ENCODE measurements around the gene IPO11. TPM values are rescaled to one million over a fixed set of nuclear protein-coding genes. Genes with fewer than 3 reads are reported as not detected.

IPO11 gene
- 18.2 and 32.0 TPM in 2 replicates for total RNA-seq (2014; rRNA removed; shearing (Covaris generic))

DNA sequence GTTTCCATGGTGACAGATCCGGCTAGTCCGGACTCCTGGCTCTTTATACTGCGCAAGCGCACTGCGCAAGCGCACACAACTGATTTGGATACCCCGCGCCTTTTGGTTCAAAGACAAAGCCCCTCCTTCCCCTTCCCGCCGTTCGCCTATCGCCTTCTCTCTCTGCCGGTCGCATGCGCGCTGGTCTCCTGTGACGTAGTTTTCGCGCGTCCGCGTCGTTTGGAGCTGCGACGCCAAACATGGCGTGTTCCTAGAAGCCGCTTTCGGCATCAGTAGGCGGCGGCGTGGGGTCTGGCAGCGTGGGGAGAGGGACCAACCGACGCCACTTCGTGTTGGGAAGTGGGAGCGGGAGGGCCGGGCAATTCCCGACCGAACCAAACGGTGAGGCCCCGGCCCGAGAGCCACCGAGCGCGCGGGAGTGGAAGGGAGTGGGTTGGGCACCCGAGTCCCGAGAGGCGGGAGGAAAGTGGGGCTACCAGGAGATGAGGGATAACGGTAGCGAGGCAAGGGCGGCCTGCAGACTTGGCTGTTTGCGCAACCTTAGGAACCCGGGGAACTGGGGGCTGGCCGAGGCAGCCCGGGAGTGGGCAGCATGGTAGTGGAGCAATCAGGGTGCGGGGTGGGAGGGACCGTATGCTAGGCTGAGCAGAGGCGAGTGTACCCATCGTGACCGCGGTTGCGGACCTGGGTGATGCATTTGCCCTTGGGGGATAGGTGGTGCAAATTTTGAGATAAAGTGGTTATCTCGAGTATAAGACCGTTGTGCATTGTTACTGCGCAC is at the start of gene IPO11:
IPO11 (plus strand) TSS at position 215 of the 781 bp plus-strand sequence. CDS start 24,517 bp downstream, outside the sequence.
- peak within 1 kb of the TSS; percentile 75 for H3K27ac ChIP-seq
- peaks cover 3% of the 10 kb centered on the region; the same call in 1 of the 2 replicates for H3K36me3 ChIP-seq
- peaks cover 11% of the 10 kb centered on the region; the same call in 1 of the 2 replicates for H3K4me1 ChIP-seq (replicated peaks)
- H3K27me3 ChIP-seq (replicated peaks), result no peaks in the 10 kb centered on the region
- H3K9me3 ChIP-seq (replicated peaks), result no peaks in the 10 kb centered on the region
- DNase-seq (ENCODE audit: low read depth in 1 of 2, low spot score in 2 of 2), result peak; percentile 97 to 99
- H3K4me3 ChIP-seq, result peak within 1 kb of the TSS; percentile 76

DNA sequence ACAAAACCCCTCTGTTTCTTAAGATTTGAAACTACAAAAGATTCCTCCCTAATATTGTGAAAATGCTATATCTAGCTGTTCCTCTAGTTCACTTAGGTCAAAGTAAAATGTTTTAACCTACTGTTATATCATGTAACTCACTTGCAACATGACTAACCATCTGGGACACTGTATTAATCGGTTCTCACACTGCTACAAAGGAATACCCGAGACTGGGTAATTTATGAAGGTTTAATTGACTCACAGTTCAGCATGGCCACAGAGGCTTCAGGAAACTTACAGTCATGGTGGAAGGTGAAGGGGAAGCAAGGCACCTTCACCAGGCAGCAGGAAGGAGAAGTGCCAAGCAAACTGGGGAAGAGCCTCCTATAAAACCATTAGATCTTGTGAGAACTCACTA is 43.5 kb upstream of the IPO11 start:
- no peak overlapping the region for H3K4me3 ChIP-seq
- no peaks in the 10 kb centered on the region for H3K9me3 ChIP-seq (replicated peaks)
- H3K27me3 ChIP-seq (replicated peaks), result no peaks in the 10 kb centered on the region
- H3K27ac ChIP-seq, result no peak overlapping the region
- no peak for DNase-seq (ENCODE audit: low read depth in 1 of 2, low spot score in 2 of 2)
- no peaks in the 10 kb centered on the region for H3K4me1 ChIP-seq (replicated peaks)
- H3K36me3 ChIP-seq, result peaks cover 41% of the 10 kb centered on the region

DNA sequence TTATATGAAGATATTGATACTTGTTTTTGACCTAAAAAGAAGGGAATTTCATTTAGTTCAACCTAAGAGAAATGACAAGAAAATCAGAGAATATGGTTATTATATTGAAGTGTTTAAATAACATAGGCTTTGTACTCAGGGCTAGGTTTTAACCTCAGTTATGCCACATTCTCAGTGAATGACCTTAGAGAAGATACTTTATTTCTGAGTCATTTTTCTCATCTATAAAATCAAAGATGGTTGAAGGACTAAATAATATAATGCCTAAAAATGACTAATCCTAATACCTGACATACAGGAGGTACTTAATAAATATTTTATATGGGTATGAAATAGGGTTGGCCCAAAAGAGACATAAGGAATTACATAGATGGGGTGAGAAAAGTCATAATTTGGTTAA is 41.2 kb upstream of the IPO11 start:
- DNase-seq (ENCODE audit: low read depth in 1 of 2, low spot score in 2 of 2), result no peak

DNA sequence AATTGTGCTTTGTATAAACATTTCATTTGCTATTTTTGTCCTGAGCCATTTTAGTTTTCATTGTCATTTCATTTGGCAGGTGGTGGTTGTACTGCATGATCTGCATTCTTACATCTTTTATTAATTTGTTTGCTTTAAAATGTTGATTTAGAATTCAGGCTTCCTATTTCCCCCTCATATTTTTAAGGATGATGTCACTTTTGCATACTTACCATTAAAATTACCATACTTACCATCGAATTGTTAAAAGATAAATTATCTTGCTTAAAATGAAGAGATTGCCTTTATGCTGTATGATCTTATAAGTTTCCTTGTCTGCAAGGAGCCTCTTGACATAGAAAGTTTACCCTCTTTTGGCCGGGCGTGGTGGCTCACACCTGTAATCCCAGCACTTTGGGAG is 40.0 kb upstream of the IPO11 start:
- Histone ChIP-seq H3K36me3 (peaks cover 52% of the 10 kb centered on the region), H3K4me3 (no peak overlapping the region), H3K9me3 (replicated peaks) (no peaks in the 10 kb centered on the region), H3K27ac (no peak overlapping the region), H3K4me1 (replicated peaks) (no peaks in the 10 kb centered on the region), H3K27me3 (replicated peaks) (no peaks in the 10 kb centered on the region)
- no peak for DNase-seq (ENCODE audit: low read depth in 1 of 2, low spot score in 2 of 2)

More for the DNA sequence above, 41.2 kb upstream of the IPO11 start:
- H3K36me3 ChIP-seq, result peaks cover 41% of the 10 kb centered on the region
- H3K4me3 ChIP-seq, result no peak overlapping the region
- no peak overlapping the region for H3K27ac ChIP-seq
- no peaks in the 10 kb centered on the region for H3K27me3 ChIP-seq (replicated peaks)
- H3K4me1 ChIP-seq (replicated peaks), result no peaks in the 10 kb centered on the region
- H3K9me3 ChIP-seq (replicated peaks), result no peaks in the 10 kb centered on the region

DNA sequence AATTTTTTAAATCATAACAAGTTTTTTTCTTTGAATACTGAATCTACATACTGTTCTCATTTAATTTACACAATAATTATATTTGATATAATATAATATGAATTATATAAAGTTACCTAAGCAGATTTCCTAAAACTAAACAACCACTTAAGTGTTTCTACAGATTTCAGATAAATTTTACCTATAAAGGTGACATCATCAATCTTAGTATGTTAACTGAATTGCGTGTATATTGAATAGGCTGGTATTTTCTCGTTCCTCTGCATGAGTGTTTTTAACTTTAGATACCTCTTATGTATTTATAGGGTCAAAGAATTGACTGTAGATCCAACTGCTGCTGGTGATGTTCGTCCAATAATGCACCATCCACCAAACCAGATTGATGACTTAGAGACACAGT is 39.2 kb upstream of the IPO11 start:
- no peaks in the 10 kb centered on the region for H3K9me3 ChIP-seq (replicated peaks)
- no peak for DNase-seq (ENCODE audit: low read depth in 1 of 2, low spot score in 2 of 2)
- no peaks in the 10 kb centered on the region for H3K4me1 ChIP-seq (replicated peaks)
- no peak overlapping the region for H3K27ac ChIP-seq
- peaks cover 59% of the 10 kb centered on the region for H3K36me3 ChIP-seq
- no peaks in the 10 kb centered on the region for H3K27me3 ChIP-seq (replicated peaks)
- H3K4me3 ChIP-seq, result no peak overlapping the region

DNA sequence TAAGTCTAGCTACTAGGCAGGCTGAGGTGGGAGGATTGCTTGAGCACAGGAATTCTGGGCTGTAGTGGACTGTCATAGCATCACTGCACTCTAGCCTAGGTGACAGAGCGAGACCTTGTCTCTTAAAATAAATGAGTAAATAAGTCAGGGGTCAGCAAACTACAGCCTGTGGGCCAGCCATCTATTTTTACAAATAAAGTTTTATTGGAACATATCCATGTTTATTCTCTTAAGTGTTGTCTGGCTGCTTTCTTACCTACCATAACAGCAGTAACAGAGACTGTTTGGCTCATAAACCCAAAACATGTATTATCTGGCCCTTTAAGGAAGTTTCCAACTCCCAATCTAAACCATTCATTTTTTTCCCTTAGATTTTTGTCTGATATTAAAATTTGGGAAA is 38.5 kb upstream of the IPO11 start:
- Histone ChIP-seq H3K4me1 (replicated peaks) (no peaks in the 10 kb centered on the region), H3K4me3 (no peak overlapping the region), H3K9me3 (replicated peaks) (no peaks in the 10 kb centered on the region), H3K27me3 (replicated peaks) (no peaks in the 10 kb centered on the region), H3K36me3 (peaks cover 63% of the 10 kb centered on the region), H3K27ac (no peak overlapping the region)
- no peak for DNase-seq (ENCODE audit: low read depth in 1 of 2, low spot score in 2 of 2)

DNA sequence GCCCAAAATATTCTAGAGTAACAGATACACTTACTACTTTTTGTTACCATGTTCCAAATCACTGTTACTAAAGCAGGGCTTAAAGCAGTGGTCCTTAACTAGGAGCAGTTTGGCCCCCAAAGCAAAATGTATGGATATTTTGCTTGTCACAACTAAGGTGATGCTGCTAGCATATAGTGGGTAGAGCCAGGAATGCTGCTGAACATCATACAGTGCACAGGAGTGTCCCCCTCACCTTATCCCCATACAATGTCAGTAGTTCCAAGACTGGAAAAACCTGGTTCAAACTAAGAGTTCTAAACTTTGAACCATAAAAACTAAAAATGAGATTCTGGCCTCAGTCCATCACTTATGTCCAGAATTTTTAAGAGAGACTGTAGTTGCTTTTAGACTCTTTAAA is 36.9 kb upstream of the IPO11 start:
- no peak for DNase-seq (ENCODE audit: low read depth in 1 of 2, low spot score in 2 of 2)

DNA sequence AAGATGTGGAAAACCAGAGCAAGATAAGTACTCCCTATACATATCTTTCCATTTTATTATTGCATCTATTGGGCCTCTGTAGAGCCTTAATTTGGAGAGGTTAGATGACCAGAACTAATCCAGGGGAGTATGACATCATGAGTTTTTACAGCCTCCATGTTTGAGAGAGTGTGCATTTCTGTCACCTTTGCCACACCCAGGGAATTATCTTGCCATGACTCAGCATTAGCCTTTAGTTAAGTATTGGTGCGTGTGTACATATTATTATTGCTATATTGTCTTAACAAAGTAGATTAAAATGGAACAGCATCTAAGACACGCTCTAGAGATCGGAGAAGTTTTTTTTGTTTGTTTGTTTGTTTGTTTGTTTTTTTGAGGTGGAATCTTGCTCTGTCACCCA is 36.5 kb upstream of the IPO11 start:
- peaks cover 81% of the 10 kb centered on the region for H3K36me3 ChIP-seq
- no peak overlapping the region for H3K4me3 ChIP-seq
- no peak for DNase-seq (ENCODE audit: low read depth in 1 of 2, low spot score in 2 of 2)
- H3K4me1 ChIP-seq (replicated peaks), result no peaks in the 10 kb centered on the region
- no peak overlapping the region for H3K27ac ChIP-seq
- no peaks in the 10 kb centered on the region for H3K27me3 ChIP-seq (replicated peaks)
- H3K9me3 ChIP-seq (replicated peaks), result no peaks in the 10 kb centered on the region

More for the DNA sequence above, 36.9 kb upstream of the IPO11 start:
- Histone ChIP-seq H3K4me1 (replicated peaks) (no peaks in the 10 kb centered on the region), H3K9me3 (replicated peaks) (no peaks in the 10 kb centered on the region), H3K4me3 (no peak overlapping the region), H3K27ac (no peak overlapping the region), H3K27me3 (replicated peaks) (no peaks in the 10 kb centered on the region), H3K36me3 (peaks cover 77% of the 10 kb centered on the region)

DNA sequence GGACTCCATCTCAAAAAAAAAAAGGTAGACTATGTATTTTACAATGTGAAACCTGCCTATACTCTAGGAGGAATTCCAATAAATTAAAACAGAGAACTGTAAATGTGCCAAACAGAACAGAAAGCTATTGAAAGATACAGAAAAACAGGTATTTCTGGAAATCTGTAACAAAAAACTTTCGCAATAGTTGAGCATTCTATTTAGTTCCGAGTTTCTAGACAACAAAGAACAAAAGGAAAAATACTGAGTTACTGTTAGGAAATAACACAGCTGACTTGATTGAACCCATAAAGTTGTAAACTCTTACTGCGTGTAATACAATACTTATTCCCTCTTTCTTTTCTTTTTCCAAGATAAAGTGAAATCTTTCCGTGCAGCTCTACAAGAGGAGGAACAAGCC is 27.4 kb upstream of the IPO11 start:
- H3K36me3 ChIP-seq, result peaks cover 75% of the 10 kb centered on the region

DNA sequence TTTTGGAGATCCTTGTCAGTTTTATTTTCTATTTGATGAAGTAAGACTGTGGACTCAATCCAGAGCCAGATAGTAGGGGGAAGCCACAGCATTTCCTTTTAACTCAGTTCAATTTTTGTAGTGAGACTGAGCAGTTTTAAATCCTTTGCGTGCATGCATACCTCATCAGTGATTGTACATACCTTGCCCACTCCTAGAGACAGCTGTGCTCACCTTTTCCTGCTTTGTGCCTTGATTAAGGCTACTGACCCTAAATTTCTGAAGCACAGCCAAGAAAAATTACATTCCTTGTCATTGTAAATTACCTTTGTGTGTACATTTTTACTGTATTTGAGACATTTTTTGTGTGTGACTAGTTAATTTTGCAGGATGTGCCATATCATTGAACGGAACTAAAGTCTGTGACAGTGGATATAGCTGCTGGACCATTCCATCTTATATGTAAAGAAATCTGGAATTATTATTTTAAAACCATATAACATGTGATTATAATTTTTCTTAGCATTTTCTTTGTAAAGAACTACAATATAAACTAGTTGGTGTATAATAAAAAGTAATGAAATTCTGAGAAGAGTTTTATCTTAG is 26.7 kb upstream of the IPO11 start:
- DNase-seq (ENCODE audit: low read depth in 1 of 2, low spot score in 2 of 2), result no peak
- H3K9me3 ChIP-seq (replicated peaks), result no peaks in the 10 kb centered on the region
- peaks cover 72% of the 10 kb centered on the region for H3K36me3 ChIP-seq
- no peaks in the 10 kb centered on the region for H3K27me3 ChIP-seq (replicated peaks)
- no peaks in the 10 kb centered on the region for H3K4me1 ChIP-seq (replicated peaks)
- H3K4me3 ChIP-seq, result no peak overlapping the region
- no peak overlapping the region for H3K27ac ChIP-seq

More for the DNA sequence above, 27.4 kb upstream of the IPO11 start:
- Histone ChIP-seq H3K9me3 (replicated peaks) (no peaks in the 10 kb centered on the region), H3K27ac (no peak overlapping the region), H3K27me3 (replicated peaks) (no peaks in the 10 kb centered on the region), H3K4me1 (replicated peaks) (no peaks in the 10 kb centered on the region), H3K4me3 (no peak overlapping the region)
- no peak for DNase-seq (ENCODE audit: low read depth in 1 of 2, low spot score in 2 of 2)

DNA sequence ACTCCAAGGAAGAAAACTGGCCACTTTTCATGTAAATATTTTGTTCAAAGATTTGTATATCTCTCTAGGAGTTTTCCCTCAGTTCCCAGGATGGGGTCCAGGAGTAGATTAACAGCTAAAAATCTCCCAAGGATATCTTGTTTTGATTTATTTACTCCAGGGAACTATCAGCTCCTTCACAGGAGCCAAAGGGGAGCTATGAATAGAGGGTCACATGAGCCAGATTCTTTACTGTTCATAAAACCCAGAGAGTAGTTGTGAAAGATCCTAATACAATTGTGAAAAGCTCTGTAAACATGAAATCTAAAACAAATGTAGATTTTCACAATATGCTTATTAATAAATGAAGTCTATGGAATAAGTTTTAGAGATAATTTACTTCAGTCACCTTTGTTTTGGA is 25.7 kb upstream of the IPO11 start:
- DNase-seq (ENCODE audit: low read depth in 1 of 2, low spot score in 2 of 2), result no peak
- H3K36me3 ChIP-seq, result peaks cover 67% of the 10 kb centered on the region
- no peaks in the 10 kb centered on the region for H3K4me1 ChIP-seq (replicated peaks)
- no peak overlapping the region for H3K27ac ChIP-seq
- H3K9me3 ChIP-seq (replicated peaks), result no peaks in the 10 kb centered on the region
- H3K4me3 ChIP-seq, result no peak overlapping the region
- H3K27me3 ChIP-seq (replicated peaks), result no peaks in the 10 kb centered on the region

DNA sequence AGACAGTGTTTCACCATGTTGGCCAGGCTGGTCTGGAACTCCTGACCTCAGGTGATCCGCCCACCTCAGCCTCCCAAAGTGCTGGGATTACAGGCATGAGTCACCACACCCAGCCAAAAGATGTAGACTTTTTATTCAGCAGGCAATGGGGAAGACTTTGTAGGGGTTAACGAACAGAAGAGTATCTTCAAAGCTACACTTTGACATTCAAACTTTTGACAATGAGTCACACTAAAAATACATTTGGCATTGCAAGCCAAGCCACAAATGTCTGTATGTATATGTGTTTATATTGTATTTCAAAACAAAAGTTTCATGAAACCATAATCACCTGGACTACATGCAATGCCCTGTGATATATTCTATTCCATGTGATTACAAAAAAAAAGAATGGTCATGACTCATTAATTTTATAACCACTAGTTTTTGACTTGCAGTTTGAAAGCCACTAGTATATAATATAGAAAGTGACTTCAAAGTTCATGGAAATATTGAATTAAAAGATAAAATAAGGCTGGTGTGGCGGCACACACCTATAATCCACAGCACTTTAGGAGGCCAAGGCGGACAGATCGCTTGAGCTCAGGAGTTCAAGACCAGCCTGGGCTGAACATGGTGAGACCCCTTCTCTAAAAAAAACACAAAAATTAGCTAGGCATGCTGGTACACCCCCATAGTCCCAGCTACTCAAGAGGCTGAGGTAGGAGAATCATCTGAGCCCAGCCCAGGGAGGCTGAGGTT is 17.2 kb upstream of the IPO11 start:
- DNase-seq (ENCODE audit: low read depth in 1 of 2, low spot score in 2 of 2), result peak in 1 of 2 experiments; percentile 2
- Histone ChIP-seq H3K36me3 (peaks cover 70% of the 10 kb centered on the region), H3K9me3 (replicated peaks) (no peaks in the 10 kb centered on the region), H3K4me3 (no peak overlapping the region), H3K4me1 (replicated peaks) (peaks cover 8% of the 10 kb centered on the region; the same call in 1 of the 2 replicates), H3K27me3 (replicated peaks) (no peaks in the 10 kb centered on the region), H3K27ac (no peak overlapping the region)

DNA sequence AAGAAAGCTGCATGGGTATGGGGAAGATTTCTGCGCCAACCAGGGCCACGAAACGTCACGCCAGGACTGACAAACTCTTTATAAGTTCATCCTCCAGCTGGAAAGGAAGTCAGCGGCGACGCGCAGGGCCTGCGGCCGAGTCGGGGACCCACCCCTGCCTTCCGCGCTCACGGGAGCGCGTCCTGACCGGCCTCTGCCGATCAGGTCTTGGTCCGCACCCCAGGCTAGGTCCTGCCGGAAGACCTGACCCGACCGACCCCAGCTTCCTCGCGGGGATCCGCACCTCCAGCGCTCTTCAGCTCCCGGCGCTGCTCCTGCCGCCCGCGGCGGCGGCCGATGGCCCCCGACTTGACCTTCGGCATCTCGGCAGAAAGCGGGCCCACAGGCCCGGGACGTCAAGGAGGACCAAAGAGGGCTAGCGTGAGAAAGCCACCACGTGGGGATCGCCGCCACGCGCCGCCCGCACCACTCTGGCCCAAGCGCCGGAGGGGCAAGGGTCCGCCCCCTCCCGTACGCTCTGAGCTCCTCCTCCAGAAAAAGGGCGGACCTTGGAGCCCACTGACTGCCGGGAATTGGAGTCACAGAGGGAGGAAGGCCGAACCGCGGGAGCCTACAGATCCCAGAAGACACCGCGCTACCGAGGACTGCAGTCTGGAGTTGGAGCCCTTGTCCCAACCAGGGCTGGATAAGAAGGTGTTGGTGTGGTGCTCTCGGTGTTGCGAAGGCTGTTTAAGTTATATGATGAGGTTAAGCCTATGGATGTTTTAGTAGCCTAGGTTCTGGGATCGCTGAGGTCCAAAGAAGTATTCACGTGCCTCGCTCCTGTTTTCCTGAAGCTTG is 8.9 kb upstream of the IPO11 start, which contains the start of gene DIMT1:
DIMT1 (minus strand) TSS at position 495 of the 840 bp plus-strand sequence; CDS start at position 362, 133 bp downstream.
- H3K4me3 ChIP-seq, result peak within 1 kb of the TSS; percentile 71
- peak within 1 kb of the TSS; percentile 77 for H3K27ac ChIP-seq
- DNase-seq (ENCODE audit: low read depth in 1 of 2, low spot score in 2 of 2), result peak; percentile 96
- no peaks in the 10 kb centered on the region for H3K9me3 ChIP-seq (replicated peaks)
- H3K27me3 ChIP-seq (replicated peaks), result no peaks in the 10 kb centered on the region
- H3K36me3 ChIP-seq, result peaks cover 25% of the 10 kb centered on the region
- no peaks in the 10 kb centered on the region; the same call in 1 of the 2 replicates for H3K4me1 ChIP-seq (replicated peaks)

Measured in SJSA1 (cell line).